OCI-LY7 (cell line): ENCODE data around the gene SPSB1. TPM values are rescaled to one million over a fixed set of nuclear protein-coding genes. Genes with fewer than 3 reads are reported as not detected.

Experiments used
- BruUV-seq: library from RNA; stranded (reverse); fragments of 400-500 nt; replicated peaks from 2 replicates; lab custom pipeline; 2021; lab: Mats Ljungman, UMichigan
- CTCF ChIA-PET: fragments of 300-600 bp; sonication (Branson Sonifier 250); formaldehyde crosslinking; loops from one replicate; lab custom pipeline; 2022; ENCODE audit warnings: antibody characterized with exemption; ENCODE audit not compliant: unreplicated experiment; lab: Charles Lee
- POLR2A ChIA-PET: fragments of 300-600 bp; sonication (Branson Sonifier 250); formaldehyde crosslinking; loops from one replicate; lab custom pipeline; 2022; ENCODE audit warnings: antibody characterized with exemption; lab: Charles Lee
- DNase-seq: peaks from one replicate; pipeline ENCODE4 v3.0.0-alpha.2; 2015; ENCODE audit warnings: low spot score
- H2AFZ ChIP-seq: fragments of 200-600 bp; sonication (generic), shearing (Covaris generic); 2 replicates; pipeline ENCODE4 v1.6.1; 2014; ENCODE audit warnings: mild to moderate bottlenecking, antibody characterized with exemption, low read length, moderate library complexity
- H3K27ac ChIP-seq: fragments of 200-600 bp; sonication (generic); 2 replicates; pipeline ENCODE4 v1.5.1; 2014; ENCODE audit warnings: mixed run types, low read depth, mild to moderate bottlenecking, moderate library complexity, low read length, inconsistent platforms; ENCODE audit not compliant: poor library complexity, severe bottlenecking
- H3K36me3 ChIP-seq: fragments of 200-600 bp; sonication (generic); 2 replicates; pipeline ENCODE4 v1.6.1; 2014; ENCODE audit warnings: mild to moderate bottlenecking, antibody characterized with exemption, low read length, moderate library complexity, mixed read lengths; ENCODE audit not compliant: insufficient read depth
- H3K4me1 ChIP-seq: fragments of 200-600 bp; sonication (generic); 2 replicates; pipeline ENCODE4 v1.5.1; 2014; ENCODE audit warnings: mild to moderate bottlenecking, low read length; ENCODE audit not compliant: insufficient read depth, poor library complexity, severe bottlenecking
- H3K4me2 ChIP-seq: fragments of 200-600 bp; sonication (generic); 2 replicates; pipeline ENCODE4 v1.6.1; 2014; ENCODE audit warnings: mild to moderate bottlenecking, low read length
- H3K4me3 ChIP-seq: fragments of 200-600 bp; sonication (generic); 2 replicates; pipeline ENCODE4 v1.5.1; 2014; ENCODE audit warnings: mild to moderate bottlenecking, low read depth, low read length; ENCODE audit not compliant: poor library complexity, severe bottlenecking
- H3K79me2 ChIP-seq: fragments of 200-600 bp; sonication (generic); 2 replicates; pipeline ENCODE4 v1.6.1; 2016; ENCODE audit warnings: low read depth, mild to moderate bottlenecking, low read length, moderate library complexity, mixed read lengths; ENCODE audit not compliant: insufficient read depth
- H3K9me2 ChIP-seq: fragments of 200-600 bp; sonication (generic); 2 replicates; pipeline ENCODE4 v1.6.1; 2016; ENCODE audit warnings: mild to moderate bottlenecking, low read length, mixed read lengths; ENCODE audit not compliant: insufficient read depth
- H3K9me3 ChIP-seq: fragments of 200-600 bp; sonication (generic); 2 replicates; pipeline ENCODE4 v1.6.1; 2014; ENCODE audit warnings: mild to moderate bottlenecking, mixed run types, low read length, mixed read lengths
- H4K20me1 ChIP-seq: fragments of 200-600 bp; sonication (generic); 2 replicates; pipeline ENCODE4 v1.6.1; 2014; ENCODE audit warnings: mild to moderate bottlenecking, antibody characterized with exemption, low read length, moderate library complexity, mixed read lengths; ENCODE audit not compliant: insufficient read depth
- CTCF ChIP-seq: fragments of 200-600 bp; sonication (generic); conservative IDR thresholded peaks from 2 replicates; pipeline ENCODE4 v1.5.1; 2014; ENCODE audit warnings: mild to moderate bottlenecking, antibody characterized with exemption, low read length, moderate library complexity, mixed read lengths
- EZH2phosphoT487 ChIP-seq: fragments of 200-600 bp; sonication (generic); IDR thresholded peaks from 2 replicates; pipeline ENCODE4 v1.6.1; 2018; ENCODE audit warnings: low read depth, borderline replicate concordance, mild to moderate bottlenecking, mixed run types, antibody characterized with exemption, low read length, moderate library complexity, mixed read lengths
- intact Hi-C: fragments of 100-400 bp; cut with micrococcal nuclease; formaldehyde crosslinking; loops from one replicate; pipeline ENCODE4 v1.10.0; 2022; ENCODE audit not compliant: unreplicated experiment
- total RNA-seq, 2 experiments: library from RNA; depleted of rRNA in 1 of 2; stranded (reverse); fragments of >200 nt in 1 of 2; shearing (Covaris generic) in 1 of 2; gene quantifications; 2 replicates each; pipeline ENCODE4 v1.2.3, GENCODE V29; 2014 to 2022

SPSB1 gene
- total RNA-seq, 2 experiments from 2014 or later: 1.2 to 14.0 TPM

- CTCF ChIA-PET: interaction anchor here (0.5 kb wide), 1 partner anchor 210 kb away, joined by 4 read pairs; no protein-coding TSS in a partner anchor
- Histone ChIP-seq H3K4me1 (peaks cover 46% of the 10 kb centered on the region), H3K9me3 (no peaks in the 10 kb centered on the region), H3K4me3 (no peak overlapping the region), H3K36me3 (no peaks in the 10 kb centered on the region), H3K9me2 (no peaks in the 10 kb centered on the region), H3K27ac (no peak overlapping the region), H2AFZ (no peak overlapping the region), H3K4me2 (peak overlapping the region; percentile 11; the same call in 1 of the 2 replicates), H4K20me1 (no peaks in the 10 kb centered on the region), H3K79me2 (peaks cover 2% of the 10 kb centered on the region; the same call in 1 of the 2 replicates)
- POLR2A ChIA-PET: interaction anchor here (0.5 kb wide), 1 partner anchor 79 kb away, joined by 6 read pairs; no protein-coding TSS in a partner anchor
- no peak for DNase-seq
- no peak for TF ChIP-seq EZH2phosphoT487
- TF ChIP-seq CTCF: no peak
- intact Hi-C loops: no loop called here
- no TSS peak for BruUV-seq
Measured at GRCh38 chr1:9315411-9316079, 22.9 kb downstream of the SPSB1 start.

GRCh38 chr1:9316080-9316444 lies 23.4 kb downstream of the SPSB1 start:
- Histone ChIP-seq H3K27ac (no peak overlapping the region), H3K4me3 (no peak overlapping the region), H2AFZ (no peak overlapping the region), H3K79me2 (no peaks in the 10 kb centered on the region), H3K36me3 (no peaks in the 10 kb centered on the region), H3K4me2 (no peak overlapping the region), H3K4me1 (peaks cover 50% of the 10 kb centered on the region), H4K20me1 (no peaks in the 10 kb centered on the region), H3K9me2 (no peaks in the 10 kb centered on the region), H3K9me3 (no peaks in the 10 kb centered on the region)
- ChIA-PET CTCF (no interaction called here), POLR2A (no interaction called here)
- TF ChIP-seq EZH2phosphoT487 (no peak), CTCF (no peak)
- no peak for DNase-seq
- intact Hi-C loops: no loop called here
- no TSS peak for BruUV-seq

GRCh38 chr1:9316512-9316911 lies 23.8 kb downstream of the SPSB1 start:
- peaks cover 50% of the 10 kb centered on the region for H3K4me1 ChIP-seq
- no peak overlapping the region for H3K4me3 ChIP-seq
- BruUV-seq: no TSS peak
- no peak overlapping the region for H3K4me2 ChIP-seq
- no peaks in the 10 kb centered on the region for H4K20me1 ChIP-seq
- ChIA-PET POLR2A (no interaction called here), CTCF (interaction anchor here (0.5 kb wide), 1 partner anchor 143 kb away, joined by 3 read pairs; no protein-coding TSS in a partner anchor)
- TF ChIP-seq CTCF (no peak), EZH2phosphoT487 (no peak)
- H3K9me3 ChIP-seq: no peaks in the 10 kb centered on the region
- H3K79me2 ChIP-seq: no peaks in the 10 kb centered on the region
- no peak overlapping the region for H3K27ac ChIP-seq
- no peaks in the 10 kb centered on the region for H3K36me3 ChIP-seq
- no peaks in the 10 kb centered on the region for H3K9me2 ChIP-seq
- H2AFZ ChIP-seq: no peak overlapping the region
- DNase-seq: no peak
- intact Hi-C loops: no loop called here
